T-cell (primary cell): ENCODE measurements around the gene PSEN2. TPM values are rescaled to one million over a fixed set of nuclear protein-coding genes. Genes with fewer than 3 reads are reported as not detected.

Source experiments
- ATAC-seq, 4 experiments: fragments of 200-7000 bp in 3 of 4; fragments of 150-1000 bp in 1 of 4; cut with Tn5 transposase; replicated peaks in 1 of 4; 1 replicate in 3 of 4; 2 replicates in 1 of 4; pipeline ENCODE4 v1.10.0; 2021; ENCODE audit warnings: moderate library complexity in 3 of 4, mild to moderate bottlenecking in 2 of 4, moderate number of reproducible peaks in 1 of 4
- CTCF ChIA-PET, 2 donors: fragments of 300-600 bp; sonication (Branson Sonifier 250); formaldehyde crosslinking; loops; one replicate each; lab custom pipeline; 2022; ENCODE audit warnings: antibody characterized with exemption in 2 of 2; lab: Charles Lee
- POLR2A ChIA-PET, 2 donors: fragments of 300-600 bp; sonication (Branson Sonifier 250); formaldehyde crosslinking; loops; one replicate each; lab custom pipeline; 2022; ENCODE audit warnings: antibody characterized with exemption in 2 of 2; lab: Charles Lee
- DNase-seq, 35 experiments: peaks; one replicate each; pipeline versions ENCODE4 v3.0.0 to v3.0.0-alpha.2; 2013 to 2023
- H3K27ac ChIP-seq: one replicate; pipeline ENCODE4 v1.5.1; 2013; ENCODE audit warnings: low read length
- H3K27me3 ChIP-seq, 2 experiments: replicated peaks in 1 of 2; 1 replicate in 1 of 2; 2 replicates in 1 of 2; pipeline versions ENCODE4 v1.6.1 to v1.7.0; 2013; ENCODE audit warnings: low read length in 1 of 2, mixed read lengths in 1 of 2; ENCODE audit not compliant: control insufficient read depth in 2 of 2, insufficient read depth in 2 of 2; ENCODE audit errors: extremely low read depth in 1 of 2
- H3K36me3 ChIP-seq, 2 donors: 1 replicate in 1 of 2; 2 replicates in 1 of 2; pipeline versions ENCODE4 v1.6.1 to v1.7.0; 2013; ENCODE audit warnings: low read length in 1 of 2; ENCODE audit not compliant: control insufficient read depth in 2 of 2, insufficient read depth in 1 of 2; ENCODE audit errors: extremely low read depth in 1 of 2
- H3K4me1 ChIP-seq, 2 experiments: 1 replicate in 1 of 2; 2 replicates in 1 of 2; pipeline versions ENCODE4 v1.6.1 to v1.7.0; 2013; ENCODE audit warnings: low read length in 2 of 2, mixed read lengths in 1 of 2; ENCODE audit not compliant: insufficient read depth in 2 of 2, control insufficient read depth in 1 of 2; ENCODE audit errors: extremely low read depth in 1 of 2
- H3K4me3 ChIP-seq, 2 donors: 1 replicate in 1 of 2; 2 replicates in 1 of 2; pipeline versions ENCODE4 v1.5.1 to v1.7.0; 2013; ENCODE audit warnings: mild to moderate bottlenecking in 2 of 2, low read length in 1 of 2, moderate library complexity in 1 of 2; ENCODE audit not compliant: control insufficient read depth in 1 of 2; ENCODE audit errors: extremely low read depth in 1 of 2
- H3K9me3 ChIP-seq: 2 replicates; pipeline ENCODE4 v1.7.0; 2013
- H3K27ac Mint-ChIP-seq, 2 donors: one replicate each; pipeline ENCODE4 v1.8.0; 2020 to 2021; ENCODE audit warnings: mild to moderate bottlenecking in 2 of 2, mixed read lengths in 2 of 2
- H3K27me3 Mint-ChIP-seq, 2 donors: one replicate each; pipeline ENCODE4 v1.8.0; 2021 to 2022; ENCODE audit warnings: mixed read lengths in 2 of 2
- H3K36me3 Mint-ChIP-seq: one replicate; pipeline ENCODE4 v1.8.0; 2021; ENCODE audit warnings: mixed read lengths
- H3K4me1 Mint-ChIP-seq, 3 donors: one replicate each; pipeline ENCODE4 v1.8.0; 2020 to 2022; ENCODE audit warnings: mixed read lengths in 3 of 3, mild to moderate bottlenecking in 1 of 3
- H3K4me3 Mint-ChIP-seq, 3 donors: one replicate each; pipeline ENCODE4 v1.8.0; 2020 to 2022; ENCODE audit warnings: mild to moderate bottlenecking in 3 of 3, mixed read lengths in 3 of 3, moderate library complexity in 3 of 3
- H3K9me3 Mint-ChIP-seq, 3 donors: one replicate each; pipeline ENCODE4 v1.8.0; 2020 to 2022; ENCODE audit warnings: mixed read lengths in 3 of 3
- WGBS: methylation state at CpG from one replicate; pipeline ENCODE4 v1.1.5; 2013; ENCODE audit warnings: missing lambda C conversion rate; ENCODE audit not compliant: insufficient coverage; 5-methylcytosine and 5-hydroxymethylcytosine counted together
- total RNA-seq, 35 experiments: library from RNA in 6 of 35; stranded (reverse) in 6 of 35; fragments of 120-200 nt in 1 of 35; gene quantifications; one replicate each; pipeline versions ENCODE4 v1.2.1 to v1.2.4 and lab custom pipeline; 2013 to 2026

PSEN2 gene
- total RNA-seq (1 to 10 TPM; 1.9 to 5.6 (median 4.0) TPM), total RNA-seq (lab: John Stamatoyannopoulos, UW) (0.09 to 1.9 (median 0.56) reads per million in 29 experiments)
- 4.3 TPM for total RNA-seq (2013)

DNA sequence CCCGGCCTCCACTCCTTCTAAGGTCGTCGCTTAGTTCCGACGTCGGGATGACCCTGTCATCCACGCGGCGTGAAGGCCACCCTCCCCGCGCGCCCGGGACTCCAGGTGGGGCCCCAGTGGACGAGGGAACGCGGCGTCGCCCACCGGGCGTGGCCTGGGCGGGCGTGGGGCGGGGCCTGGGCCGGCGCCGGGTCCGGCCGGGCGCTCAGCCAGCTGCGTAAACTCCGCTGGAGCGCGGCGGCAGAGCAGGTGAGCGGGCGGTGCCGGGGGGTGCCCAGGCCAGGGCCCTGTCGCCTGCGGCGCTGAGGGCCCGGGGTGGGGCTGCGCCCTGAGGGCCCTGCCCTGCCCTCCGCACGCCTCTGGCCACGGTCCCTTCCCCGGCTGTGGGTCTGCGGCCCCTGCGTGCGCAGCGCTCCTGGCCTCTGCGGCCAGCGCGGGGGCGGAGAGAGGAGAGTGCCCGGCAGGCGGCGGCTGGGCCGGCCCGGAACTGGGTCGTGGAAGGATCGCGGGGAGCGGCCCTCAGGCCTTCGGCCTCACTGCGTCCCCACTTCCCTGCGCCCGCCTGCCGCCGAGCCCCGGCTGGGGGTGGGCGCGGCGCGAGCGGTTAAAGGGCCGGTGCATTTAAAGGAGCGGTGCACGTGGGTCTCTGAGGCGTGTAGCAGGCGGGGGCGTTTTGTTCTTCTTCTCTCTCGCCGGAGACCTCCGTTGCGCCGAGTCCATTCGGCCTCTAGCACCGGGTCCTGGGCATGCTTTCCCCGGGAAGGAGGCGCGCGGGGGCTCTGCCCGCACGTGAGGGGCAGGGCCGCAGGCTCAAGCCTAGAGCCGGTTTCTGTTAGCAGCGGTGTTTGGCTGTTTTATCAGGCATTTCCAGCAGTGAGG lies at the start of gene PSEN2:
Gene PSEN2, plus strand, starts transcription at position 216 of the 879 bp plus-strand sequence. CDS start 11,292 bp downstream, outside the sequence.
- Mint-ChIP-seq H3K27me3 (peaks cover 4 to 11% of the 10 kb centered on the region in 2 donors), H3K4me3 (peak within 1 kb of the TSS; percentile 78 to 84 (median 81)), H3K9me3 (no peaks in the 10 kb centered on the region), H3K27ac (no peak within 1 kb of the TSS), H3K4me1 (peaks cover 11 to 20% (median 19%) of the 10 kb centered on the region in 3 donors), H3K36me3 (peaks cover 4% of the 10 kb centered on the region)
- POLR2A ChIA-PET, result interaction anchor here in 1 of 2 donors (0.6 kb wide), 1 partner anchor 12 kb away, joined by 3 read pairs; no protein-coding TSS in a partner anchor
- Histone ChIP-seq H3K4me3 (peak within 1 kb of the TSS; percentile 47 to 73), H3K27ac (no peak within 1 kb of the TSS), H3K27me3 (peaks cover 3 to 25% of the 10 kb centered on the region in 2 experiments), H3K4me1 (peaks cover 2 to 18% of the 10 kb centered on the region in 2 experiments), H3K9me3 (no peaks in the 10 kb centered on the region), H3K36me3 (no peaks in the 10 kb centered on the region)
- 1% methylated on average over 96 of the region's 97 CpGs for WGBS
- CTCF ChIA-PET, result no interaction called here
- DNase-seq (peak in 29 of 35 experiments; percentile 7 to 61 (median 33)), ATAC-seq (peak; percentile 82 to 89 (median 88))

DNA sequence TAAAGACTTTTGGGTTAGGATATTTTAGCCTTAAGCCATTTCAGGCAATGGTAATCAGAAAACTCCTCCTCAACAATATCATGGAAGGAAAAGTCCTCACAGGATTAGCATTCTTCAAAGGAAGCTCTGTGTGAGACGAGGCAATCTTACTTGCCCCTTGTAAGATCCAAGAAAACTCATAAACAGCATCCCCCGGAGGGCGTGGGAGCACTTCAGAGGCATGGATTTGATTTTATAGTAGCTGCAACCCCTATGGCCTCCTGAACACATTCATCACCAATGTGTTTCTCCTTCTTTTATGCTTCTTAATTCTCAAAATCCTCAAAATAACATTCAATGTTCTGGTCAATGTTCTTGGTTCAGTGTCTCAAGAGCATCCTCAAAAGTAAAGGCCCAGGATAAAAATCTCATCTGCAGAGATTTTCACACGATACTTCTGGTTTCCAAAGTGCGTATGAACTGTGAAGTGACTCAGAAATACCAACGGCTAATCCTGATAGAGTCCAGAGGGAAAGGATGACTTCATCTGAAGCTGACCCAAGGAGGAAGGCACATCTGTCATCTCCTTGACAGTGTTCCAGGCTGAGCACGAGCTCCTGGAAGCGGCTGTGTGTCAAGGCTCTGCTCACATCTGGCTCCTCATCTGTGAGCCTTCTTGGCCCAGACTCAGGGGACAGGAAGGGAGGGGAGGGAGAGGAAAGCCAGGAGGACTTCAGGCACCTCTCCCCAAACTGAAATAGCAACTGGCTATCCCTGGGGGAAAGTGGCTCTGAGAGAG lies 49.3 kb upstream of the PSEN2 start:
- ATAC-seq, result no peak
- no peaks in the 10 kb centered on the region for H3K36me3 Mint-ChIP-seq
- peaks cover 9 to 27% (median 10%) of the 10 kb centered on the region in 3 donors for H3K4me1 Mint-ChIP-seq
- no peaks in the 10 kb centered on the region for H3K9me3 Mint-ChIP-seq
- DNase-seq, result no peak
- H3K27me3 ChIP-seq, result no peaks in the 10 kb centered on the region
- H3K9me3 ChIP-seq, result no peaks in the 10 kb centered on the region
- H3K27ac Mint-ChIP-seq, result no peak overlapping the region
- no peak overlapping the region for H3K4me3 ChIP-seq
- H3K4me3 Mint-ChIP-seq, result no peak overlapping the region
- WGBS, result 90% methylated on average over 4 of the region's 8 CpGs
- CTCF ChIA-PET, result interaction anchor here in 1 of 2 donors (1.1 kb wide), 1 partner anchor 63 kb away, joined by 3 read pairs; no protein-coding TSS in a partner anchor
- POLR2A ChIA-PET, result no interaction called here
- H3K4me1 ChIP-seq, result peaks cover 0 to 6% of the 10 kb centered on the region in 2 experiments
- H3K36me3 ChIP-seq, result no peaks in the 10 kb centered on the region
- H3K27ac ChIP-seq, result no peak overlapping the region
- no peaks in the 10 kb centered on the region for H3K27me3 Mint-ChIP-seq

DNA sequence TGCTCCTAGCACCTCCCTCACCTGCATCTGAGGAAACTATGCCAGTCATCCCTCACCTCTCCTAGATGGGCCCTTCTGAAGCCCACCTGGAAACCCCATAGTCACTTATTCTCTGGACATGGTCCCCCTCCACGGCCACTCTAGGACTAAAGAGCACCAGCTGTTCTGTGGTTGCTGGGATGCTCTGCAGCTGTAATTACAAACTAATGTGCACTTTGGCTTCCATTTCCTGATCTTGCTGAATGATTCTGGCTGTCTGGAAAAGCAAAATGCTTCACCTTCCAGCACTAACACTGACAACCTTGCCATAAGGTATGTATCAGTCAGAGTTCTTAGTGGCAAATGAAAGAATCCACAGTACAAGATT lies 48.7 kb upstream of the PSEN2 start:
- ChIA-PET CTCF (no interaction called here), POLR2A (no interaction called here)
- Mint-ChIP-seq H3K4me1 (peaks cover 7 to 28% (median 10%) of the 10 kb centered on the region in 3 donors), H3K4me3 (no peak overlapping the region), H3K27me3 (no peaks in the 10 kb centered on the region), H3K36me3 (no peaks in the 10 kb centered on the region), H3K9me3 (no peaks in the 10 kb centered on the region), H3K27ac (no peak overlapping the region)
- DNase-seq (no peak), ATAC-seq (no peak)
- peaks cover 0 to 6% of the 10 kb centered on the region in 2 experiments for H3K4me1 ChIP-seq
- 67% methylated on average over 1 of the region's 1 CpG for WGBS
- no peak overlapping the region for H3K4me3 ChIP-seq
- H3K27me3 ChIP-seq, result no peaks in the 10 kb centered on the region
- H3K9me3 ChIP-seq, result no peaks in the 10 kb centered on the region
- H3K27ac ChIP-seq, result no peak overlapping the region
- no peaks in the 10 kb centered on the region for H3K36me3 ChIP-seq

DNA sequence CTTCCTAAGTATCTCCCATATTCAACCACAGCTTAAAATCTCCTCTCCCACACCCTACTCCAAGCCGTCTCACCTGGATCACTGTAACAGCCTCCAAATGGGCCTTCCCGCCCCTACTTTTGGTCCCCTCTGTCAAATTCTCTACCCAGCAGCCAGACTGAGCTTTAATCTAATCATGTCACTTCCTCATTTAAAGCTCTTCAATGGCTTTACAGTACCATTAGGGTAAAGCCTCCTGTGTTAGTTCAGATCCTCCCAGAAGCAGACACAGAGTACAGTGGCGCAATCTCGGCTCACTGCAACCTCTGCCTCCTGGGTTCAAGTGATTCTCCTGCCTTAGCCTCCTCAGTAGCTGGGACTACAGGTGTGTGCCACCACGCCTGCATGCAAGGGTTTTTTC lies 46.8 kb upstream of the PSEN2 start:
- no peak for DNase-seq
- no peaks in the 10 kb centered on the region for H3K27me3 ChIP-seq
- no peak overlapping the region for H3K27ac ChIP-seq
- Mint-ChIP-seq H3K9me3 (no peaks in the 10 kb centered on the region), H3K27ac (peak overlapping the region in 1 of 2 donors; percentile 13), H3K27me3 (no peaks in the 10 kb centered on the region), H3K4me3 (no peak overlapping the region), H3K4me1 (peaks cover 22 to 44% (median 25%) of the 10 kb centered on the region in 3 donors), H3K36me3 (no peaks in the 10 kb centered on the region)
- ATAC-seq, result no peak
- H3K36me3 ChIP-seq, result no peaks in the 10 kb centered on the region
- H3K9me3 ChIP-seq, result no peaks in the 10 kb centered on the region
- ChIA-PET CTCF (interaction anchor here (0.6 to 1.2 kb wide), 2 partner anchors 24 to 189 kb away, joined by 4 read pairs; no protein-coding TSS in a partner anchor), POLR2A (interaction anchor here in 1 of 2 donors (1.1 kb wide), 1 partner anchor 170 kb away, joined by 3 read pairs; no protein-coding TSS in a partner anchor)
- peaks cover 16% of the 10 kb centered on the region in 2 experiments for H3K4me1 ChIP-seq
- H3K4me3 ChIP-seq, result no peak overlapping the region
- 91% methylated on average over 5 of the region's 5 CpGs for WGBS

DNA sequence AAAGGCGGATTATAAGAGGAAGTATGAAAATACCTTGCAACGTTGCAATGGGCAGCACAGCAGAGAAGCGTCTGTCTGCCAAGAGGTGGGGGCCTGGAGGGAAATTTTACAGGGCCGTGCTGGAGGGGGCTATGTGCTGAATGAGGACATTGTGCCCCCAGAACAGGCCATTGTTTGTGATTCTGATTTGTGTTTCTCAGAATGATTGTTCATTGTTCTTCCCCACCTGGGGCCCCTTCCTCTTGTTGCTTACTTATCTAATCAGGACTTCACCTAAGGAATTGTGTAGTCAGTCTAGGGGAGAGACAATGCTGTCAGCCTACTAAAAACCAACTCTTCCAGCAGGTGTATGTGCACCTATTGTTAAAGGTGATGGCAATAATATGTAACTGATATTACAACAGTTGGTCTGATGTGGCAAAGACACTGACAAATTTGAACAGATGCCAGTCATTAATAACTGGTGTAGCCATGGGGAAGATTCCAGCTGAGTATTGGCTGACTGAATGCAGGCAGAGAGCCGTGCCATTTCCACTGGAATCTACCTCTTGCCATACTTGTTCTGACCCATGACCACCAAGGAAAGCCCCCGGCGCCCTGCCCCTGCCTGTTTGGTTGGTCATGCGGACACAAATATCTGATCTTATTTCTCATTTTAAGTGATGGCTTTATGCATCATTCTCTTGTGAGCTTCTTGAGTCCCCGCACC lies 45.2 kb upstream of the PSEN2 start:
- Histone ChIP-seq H3K36me3 (no peaks in the 10 kb centered on the region), H3K27ac (no peak overlapping the region), H3K4me1 (peaks cover 16 to 17% of the 10 kb centered on the region in 2 experiments), H3K27me3 (no peaks in the 10 kb centered on the region), H3K9me3 (no peaks in the 10 kb centered on the region), H3K4me3 (no peak overlapping the region)
- no peaks in the 10 kb centered on the region for H3K27me3 Mint-ChIP-seq
- no peak overlapping the region for H3K4me3 Mint-ChIP-seq
- no peaks in the 10 kb centered on the region for H3K9me3 Mint-ChIP-seq
- ChIA-PET POLR2A (interaction anchor here in 1 of 2 donors (0.5 kb wide), 1 partner anchor 86 kb away, joined by 5 read pairs; no protein-coding TSS in a partner anchor), CTCF (interaction anchor here (0.5 to 1.3 kb wide), 8 partner anchors 86 to 1633 kb away, joined by 3 to 5 read pairs (median 3); partner anchors contain the start of gene ITPKB (in 1 of the 2))
- H3K27ac Mint-ChIP-seq, result peak overlapping the region in 1 of 2 donors; percentile 52
- WGBS, result 84% methylated on average over 9 of the region's 9 CpGs
- no peaks in the 10 kb centered on the region for H3K36me3 Mint-ChIP-seq
- ATAC-seq, result no peak
- peaks cover 22 to 44% (median 25%) of the 10 kb centered on the region in 3 donors for H3K4me1 Mint-ChIP-seq
- no peak for DNase-seq
